Dermis microvascular lymphatic vessel endothelial cell (primary cell): ENCODE data around the gene VWA5B2. TPM values are rescaled to one million over a fixed set of nuclear protein-coding genes. Genes with fewer than 3 reads are reported as not detected.
A peak's percentile ranks its signal among the peaks of the same experiment; 100 is the strongest.

ENCODE experiments used
- DNase-seq, 2 donors: peaks; one replicate each; pipeline versions ENCODE4 v3.0.0 to v3.0.0-alpha.2; 2010; ENCODE audit warnings: low read depth in 2 of 2
- total RNA-seq: library from RNA; depleted of rRNA; stranded (reverse); fragments of >200 nt; gene quantifications from 2 replicates; pipeline ENCODE4 v1.2.1, GENCODE V29; 2014

Gene VWA5B2
- total RNA-seq, 1 donor from 2014 or later = not detected

DNA sequence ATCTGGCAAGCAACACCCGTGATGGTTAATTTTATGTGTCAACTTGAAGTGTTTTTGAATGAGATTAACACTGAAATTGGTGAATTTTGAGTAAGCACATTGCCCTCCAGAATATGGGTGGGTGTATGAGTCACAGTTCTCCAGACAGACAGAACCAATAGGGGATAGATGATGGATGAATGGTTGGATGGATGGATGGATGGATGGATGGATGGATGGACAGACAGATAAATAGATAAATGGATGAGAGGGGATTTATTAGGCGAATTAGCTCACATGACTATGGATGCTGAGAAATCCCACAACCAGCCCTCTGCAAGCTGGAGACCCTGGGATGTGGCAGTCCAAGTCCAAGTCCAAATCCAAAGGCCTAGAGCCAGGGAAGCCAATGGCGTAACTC, 5.4 kb upstream of the VWA5B2 start:
- no peak for DNase-seq

DNA sequence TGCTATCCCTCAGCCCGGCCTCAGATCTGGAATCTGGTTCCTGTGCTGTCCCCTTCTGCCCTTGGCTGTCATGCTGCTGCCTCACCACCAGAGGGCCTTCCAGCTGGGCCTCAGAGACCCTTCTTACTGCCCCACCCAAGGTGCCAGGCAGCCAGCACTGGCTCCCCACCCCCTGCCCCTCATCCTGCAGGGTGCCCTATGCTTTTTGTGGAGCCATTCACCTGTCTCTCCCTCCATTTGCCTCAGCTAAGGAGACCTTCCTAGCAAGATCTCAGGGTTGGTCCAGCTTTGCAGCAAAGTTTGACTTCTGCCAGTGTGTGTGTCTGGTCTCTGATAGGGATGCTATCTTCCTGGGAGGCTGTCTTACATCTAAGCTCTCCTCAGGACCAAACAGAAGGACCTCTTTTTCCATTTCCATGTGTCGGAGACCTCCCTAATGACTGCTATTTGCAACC, 1.9 kb upstream of the VWA5B2 start:
- DNase-seq = peak in 1 of 2 donors; percentile 44

DNA sequence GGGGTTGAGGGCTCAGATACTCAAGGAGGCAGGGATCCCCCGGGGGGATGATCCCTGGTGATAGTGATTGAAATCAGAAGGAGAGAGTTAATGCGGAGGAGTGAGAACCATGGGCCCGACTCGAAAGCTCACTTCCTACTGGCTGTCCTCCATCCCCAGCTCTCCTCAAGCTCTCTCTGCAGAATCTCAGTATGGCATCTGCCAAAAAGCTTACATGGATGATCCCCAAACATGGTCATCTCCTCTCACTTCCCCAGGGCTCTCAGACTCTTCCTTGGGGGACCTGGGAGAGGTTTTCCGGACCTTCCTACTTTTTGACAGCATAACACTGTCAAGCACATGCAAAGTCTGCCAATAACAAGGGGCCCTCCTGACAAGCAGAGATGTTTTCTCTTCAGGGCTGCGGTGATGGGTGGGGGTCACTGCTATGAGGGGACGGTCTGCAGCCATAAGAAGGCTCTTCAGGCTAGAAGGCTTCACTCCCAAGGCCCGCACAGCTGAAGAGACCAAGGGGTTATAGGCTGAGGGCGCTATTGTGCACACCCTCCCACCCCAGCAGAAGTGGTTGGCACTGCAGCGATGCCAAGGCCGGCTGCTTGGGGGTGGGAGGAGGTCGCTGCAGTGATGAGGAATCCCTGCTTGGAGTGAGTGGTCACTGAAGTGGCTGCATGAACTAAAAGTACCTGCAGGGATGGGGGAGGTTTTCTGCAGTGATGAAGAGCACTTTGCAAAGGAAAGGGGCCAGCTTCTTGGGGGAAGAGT, 828 bp upstream of the VWA5B2 start:
- DNase-seq = no peak

DNA sequence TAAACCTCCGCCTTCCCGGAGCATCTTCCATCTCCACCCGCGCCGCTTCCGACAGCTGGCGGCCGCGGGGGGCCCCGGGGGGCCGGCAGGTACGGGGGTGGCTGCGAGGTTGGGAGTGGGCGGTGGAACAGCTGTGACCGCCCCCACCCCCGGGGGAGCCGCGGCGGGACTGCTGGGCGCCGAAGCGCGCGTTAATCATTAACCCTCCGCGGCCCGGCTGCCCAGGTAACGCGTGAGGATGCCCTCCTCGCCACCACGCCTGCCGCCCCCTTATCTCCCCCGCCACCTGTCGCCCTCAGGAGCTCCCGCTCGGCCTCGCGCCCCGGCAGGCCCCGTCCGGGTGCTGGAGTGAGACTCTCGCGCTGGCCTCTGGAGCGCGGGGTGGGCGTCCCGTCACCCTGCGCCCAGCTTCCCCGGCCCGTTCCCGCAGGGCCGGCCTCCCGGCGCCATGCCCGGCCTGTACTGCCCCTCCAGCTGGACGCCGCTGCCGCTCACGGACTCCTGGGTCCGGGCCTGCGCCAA, 757 bp downstream of the VWA5B2 start:
- no peak for DNase-seq

DNA sequence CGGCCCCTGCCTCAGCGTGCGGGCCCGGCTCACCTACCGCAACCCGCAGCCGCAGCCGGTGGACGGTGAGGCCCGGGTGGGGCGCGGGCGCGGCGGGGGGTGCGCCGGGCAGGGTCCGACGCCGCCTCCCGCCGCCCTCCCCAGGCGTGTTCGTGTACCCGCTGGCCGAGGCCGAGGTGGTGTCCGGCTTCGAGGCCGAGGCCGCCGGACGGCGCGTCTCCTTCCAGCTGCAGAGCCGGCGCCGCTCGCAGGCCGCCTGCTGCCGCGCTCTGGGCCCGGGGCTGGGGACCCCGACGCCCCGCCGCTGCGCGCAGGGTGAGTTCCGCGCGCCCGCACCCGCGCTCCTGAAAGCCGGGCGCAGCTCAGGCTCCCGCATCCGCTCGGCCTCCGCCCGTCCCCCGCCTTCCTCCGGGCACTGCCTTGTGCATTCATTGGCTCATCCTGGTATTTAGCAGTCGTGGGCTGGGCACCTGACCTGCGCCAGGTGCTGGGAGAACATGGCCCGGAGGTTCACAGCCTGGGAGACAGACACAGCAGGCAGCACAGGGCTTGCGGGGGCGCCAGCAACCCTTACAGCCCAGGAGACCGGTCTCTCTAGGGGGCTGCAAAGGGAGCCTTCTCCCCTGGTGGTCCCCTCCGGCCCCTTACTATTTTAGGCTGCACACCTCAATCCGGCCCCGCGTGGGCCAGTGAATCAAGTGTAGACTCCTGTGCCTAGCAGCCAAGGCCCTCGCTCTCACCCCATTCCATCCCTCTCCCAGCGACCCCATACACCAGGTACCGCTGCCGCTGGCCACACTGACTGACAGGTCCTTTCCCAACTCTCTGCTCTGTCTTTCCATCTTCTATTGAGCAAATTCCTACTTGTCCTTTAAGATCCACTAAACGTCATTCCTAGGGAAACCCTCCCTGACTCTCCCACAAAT, 1.5 kb downstream of the VWA5B2 start:
- no peak for DNase-seq

DNA sequence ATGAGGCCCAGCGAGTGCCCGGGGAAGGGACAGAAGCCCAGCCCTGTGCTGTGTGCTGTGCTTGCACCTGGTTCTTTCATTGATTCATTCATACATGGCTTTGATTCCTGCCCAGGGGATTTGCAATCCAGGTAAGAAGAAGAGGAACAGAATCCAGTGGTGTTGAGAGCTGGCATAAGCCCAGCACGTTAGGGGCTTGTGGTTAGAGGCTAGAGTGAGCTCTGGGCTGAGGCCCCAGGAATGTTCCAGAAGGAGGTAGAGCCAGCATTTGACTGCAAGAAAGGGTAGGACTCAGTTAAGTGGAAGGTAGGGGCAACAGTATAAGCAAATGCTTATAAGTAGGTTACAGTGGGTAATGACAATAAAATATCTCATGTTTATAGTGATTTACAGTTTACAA, 2.3 kb downstream of the VWA5B2 start:
- DNase-seq = no peak

DNA sequence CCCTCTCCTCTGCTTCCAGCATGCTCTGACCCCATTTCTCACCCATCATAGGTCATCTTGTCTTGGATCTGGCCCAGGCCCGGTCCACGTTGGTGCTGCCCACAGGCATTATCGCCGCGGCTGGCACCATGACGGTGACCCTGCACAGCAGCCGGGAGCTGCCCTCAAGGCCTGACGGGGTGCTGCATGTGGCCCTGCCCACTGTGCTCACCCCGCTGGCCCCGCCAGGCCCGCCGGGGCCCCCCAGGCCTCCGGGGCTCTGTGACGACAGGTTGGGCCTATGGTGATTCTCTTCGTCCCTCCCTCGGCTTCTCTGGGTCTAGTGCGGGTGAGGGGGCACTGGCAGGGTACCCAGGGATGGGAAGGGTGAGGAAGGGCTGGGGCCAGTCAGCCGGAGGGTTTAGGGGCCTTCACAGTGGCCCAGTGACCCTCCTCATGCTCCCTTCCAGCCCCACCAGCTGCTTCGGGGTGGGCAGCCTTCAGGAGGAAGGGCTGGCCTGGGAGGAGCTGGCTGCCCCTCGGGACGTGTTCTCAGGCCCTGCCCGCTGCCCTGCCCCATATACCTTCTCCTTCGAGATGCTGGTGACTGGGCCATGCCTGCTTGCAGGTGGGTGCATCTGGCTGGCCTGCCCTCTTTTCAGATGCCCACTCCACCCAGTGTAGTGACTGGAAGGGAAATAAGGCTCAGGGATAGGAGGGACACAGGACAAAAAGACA, 3.9 kb downstream of the VWA5B2 start:
- no peak for DNase-seq

DNA sequence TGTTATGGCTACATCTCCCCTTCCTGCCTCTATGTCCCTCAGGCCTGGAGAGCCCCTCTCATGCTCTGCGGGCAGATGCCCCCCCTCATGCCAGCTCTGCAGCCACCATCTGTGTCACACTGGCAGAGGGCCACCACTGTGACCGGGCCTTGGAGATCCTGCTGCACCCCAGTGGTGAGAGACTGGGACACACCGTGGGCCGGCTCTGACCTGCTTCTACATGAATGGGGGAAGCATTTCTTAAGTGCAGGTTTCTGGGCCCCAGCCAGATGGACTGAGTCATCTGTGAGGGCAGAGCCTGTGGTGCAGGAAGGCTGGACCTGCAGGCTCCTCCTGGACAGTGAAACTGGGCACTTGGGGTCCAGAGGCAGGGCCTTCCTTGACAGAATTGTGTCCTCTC, 4.8 kb downstream of the VWA5B2 start:
- DNase-seq = peak in 1 of 2 donors; percentile 67

DNA sequence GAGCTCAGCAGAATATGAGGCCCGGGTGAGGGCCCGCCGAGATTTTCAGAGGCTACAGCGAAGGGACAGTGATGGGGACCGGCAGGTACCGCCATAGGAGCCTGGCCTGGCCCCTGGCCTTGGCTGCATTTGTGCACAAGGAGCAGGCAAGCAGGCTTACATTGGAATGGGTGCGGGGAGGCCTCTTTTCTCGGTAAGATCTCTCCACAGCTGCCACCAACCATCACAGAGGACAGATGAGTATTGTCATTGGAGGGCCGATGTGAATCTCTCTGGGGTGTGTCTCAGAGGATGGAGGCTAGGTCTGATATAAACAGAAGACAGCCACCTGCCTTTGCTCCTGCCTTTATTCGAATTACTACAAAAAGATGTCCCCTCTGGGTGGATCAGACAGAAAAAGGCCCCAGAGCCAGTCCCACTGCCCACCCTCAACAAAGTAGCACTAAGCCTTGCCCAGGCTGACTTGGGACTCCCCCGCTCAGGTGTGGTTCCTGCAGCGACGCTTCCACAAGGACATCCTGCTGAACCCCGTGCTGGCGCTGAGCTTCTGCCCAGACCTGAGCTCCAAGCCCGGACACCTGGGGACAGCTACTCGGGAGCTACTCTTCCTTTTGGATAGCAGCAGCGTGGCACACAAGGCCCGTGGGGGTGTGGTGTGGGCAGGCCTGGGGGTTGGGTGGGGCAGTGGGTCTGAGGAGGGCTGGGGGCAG, 5.4 kb downstream of the VWA5B2 start:
- no peak for DNase-seq

DNA sequence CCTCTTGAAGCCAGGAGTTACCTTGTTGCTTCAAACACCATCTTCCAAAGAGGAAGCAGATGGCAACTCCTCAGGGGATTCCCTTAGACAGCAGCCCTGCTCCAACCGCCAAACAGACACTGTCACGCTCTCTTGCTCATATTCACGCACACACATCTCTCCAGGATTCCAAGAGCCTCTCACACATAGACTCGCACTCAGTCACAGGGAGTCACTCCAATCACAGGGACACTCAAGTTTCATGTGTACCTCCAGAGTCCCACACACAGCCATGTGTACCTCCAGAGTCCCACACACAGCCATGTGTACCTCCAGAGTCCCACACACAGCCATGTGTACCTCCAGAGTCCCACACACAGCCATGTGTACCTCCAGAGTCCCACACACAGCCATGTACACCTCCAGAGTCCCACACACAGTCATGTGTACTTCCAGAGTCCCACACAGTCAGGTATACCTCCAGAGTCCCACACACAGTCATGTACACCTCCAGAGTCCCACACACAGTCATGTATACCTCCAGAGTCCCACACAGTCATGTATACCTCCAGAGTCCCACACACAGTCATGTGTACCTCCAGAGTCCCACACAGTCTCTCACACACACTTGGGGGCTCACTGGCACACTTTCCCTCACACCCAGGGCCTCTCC, 6.1 kb downstream of the VWA5B2 start:
- DNase-seq = no peak

GRCh38 chr3:184236033-184236410, 6.6 kb downstream of the VWA5B2 start:
- no peak for DNase-seq

- DNase-seq = no peak
Measured at GRCh38 chr3:184236636-184237035, 7.3 kb downstream of the VWA5B2 start.

DNA sequence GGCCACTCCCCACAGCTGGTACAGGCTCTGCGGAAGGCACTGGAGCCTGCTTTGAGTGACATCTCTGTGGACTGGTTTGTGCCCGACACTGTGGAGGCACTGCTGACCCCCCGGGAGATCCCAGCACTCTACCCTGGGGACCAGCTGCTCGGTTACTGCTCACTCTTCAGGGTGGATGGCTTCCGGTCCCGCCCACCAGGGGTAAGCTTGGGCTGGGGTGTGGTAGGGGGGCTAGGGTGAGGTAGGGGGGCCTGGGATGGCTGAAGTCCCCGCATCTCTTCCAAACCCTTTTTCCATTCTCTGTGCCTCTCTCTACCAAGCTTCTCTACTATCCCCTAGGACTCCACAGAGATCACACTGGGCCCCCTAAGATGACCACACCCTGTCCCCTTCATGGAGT, 7.8 kb downstream of the VWA5B2 start:
- no peak for DNase-seq

GRCh38 chr3:184237807-184238206, 8.4 kb downstream of the VWA5B2 start:
- DNase-seq = no peak

DNA sequence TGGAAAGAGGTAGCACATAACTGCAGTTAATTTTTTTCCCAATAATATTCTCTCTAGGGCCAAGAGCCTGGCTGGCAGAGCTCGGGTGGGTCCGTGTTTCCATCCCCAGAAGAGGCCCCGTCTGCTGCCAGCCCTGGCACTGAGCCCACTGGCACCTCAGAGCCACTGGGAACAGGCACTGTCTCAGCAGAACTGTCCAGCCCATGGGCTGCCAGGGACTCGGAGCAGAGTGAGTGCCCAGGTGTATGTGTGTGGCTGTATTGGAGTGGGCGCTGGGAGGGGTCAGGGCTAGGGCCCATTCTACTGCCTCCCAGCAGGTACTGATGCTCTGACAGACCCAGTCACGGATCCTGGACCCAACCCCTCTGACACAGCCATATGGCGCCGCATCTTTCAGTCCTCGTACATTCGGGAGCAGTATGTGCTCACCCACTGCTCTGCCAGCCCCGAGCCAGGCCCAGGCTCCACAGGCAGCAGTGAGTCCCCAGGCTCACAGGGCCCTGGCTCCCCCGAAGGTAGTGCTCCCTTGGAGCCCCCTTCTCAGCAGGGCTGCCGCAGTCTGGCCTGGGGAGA, 8.9 kb downstream of the VWA5B2 start:
- no peak for DNase-seq

DNA sequence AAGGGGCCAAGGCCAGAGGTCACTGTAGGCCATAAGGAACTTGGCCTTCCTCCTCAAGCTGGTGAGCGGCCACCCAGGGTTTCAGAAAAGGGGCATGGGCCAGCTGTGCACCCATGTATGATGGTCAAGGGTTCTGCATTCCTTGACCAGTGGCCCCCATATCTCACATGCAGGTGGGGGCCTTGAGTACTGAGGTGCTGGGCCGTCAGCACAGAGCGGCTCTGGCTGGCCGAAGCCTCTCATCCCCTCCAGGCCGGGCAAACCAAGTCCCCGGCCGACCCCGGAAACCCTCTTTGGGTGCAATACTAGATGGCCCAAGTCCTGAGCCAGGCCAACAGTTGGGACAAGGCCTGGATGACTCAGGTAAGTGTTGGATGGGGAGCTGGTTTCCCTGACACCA, 9.8 kb downstream of the VWA5B2 start:
- DNase-seq = no peak

DNA sequence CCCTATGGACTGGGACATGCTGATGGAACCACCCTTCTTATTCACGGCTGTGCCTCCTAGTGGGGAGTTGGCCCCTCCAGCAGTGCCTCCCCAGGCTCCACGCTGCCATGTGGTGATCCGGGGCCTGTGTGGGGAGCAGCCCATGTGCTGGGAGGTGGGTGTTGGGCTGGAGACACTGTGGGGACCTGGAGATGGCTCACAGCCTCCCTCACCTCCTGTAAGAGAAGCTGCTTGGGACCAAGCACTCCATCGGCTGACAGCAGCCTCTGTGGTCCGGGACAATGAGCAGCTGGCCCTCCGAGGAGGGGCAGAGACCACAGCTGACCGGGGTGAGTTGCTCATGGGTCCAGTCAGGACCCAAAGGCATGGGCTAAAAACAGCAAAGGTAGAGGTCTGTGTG, 10.3 kb downstream of the VWA5B2 start:
- DNase-seq = no peak

- DNase-seq = peak in 1 of 2 donors; percentile 43
Measured at GRCh38 chr3:184240384-184241140, 11.2 kb downstream of the VWA5B2 start.

GRCh38 chr3:184241141-184241446, 11.7 kb downstream of the VWA5B2 start:
- DNase-seq = no peak
